C4-2B (cell line): ENCODE data around the gene CDC45.

Source experiments
- CTCF ChIP-seq: fragments of 450-650 bp; conservative IDR thresholded peaks from 2 replicates; pipeline ENCODE4 v1.5.1; 2017; ENCODE audit warnings: mild to moderate bottlenecking
- ZFX ChIP-seq: fragments of 450-650 bp; IDR thresholded peaks from 2 replicates; pipeline ENCODE4 v1.6.1; 2017

DNA sequence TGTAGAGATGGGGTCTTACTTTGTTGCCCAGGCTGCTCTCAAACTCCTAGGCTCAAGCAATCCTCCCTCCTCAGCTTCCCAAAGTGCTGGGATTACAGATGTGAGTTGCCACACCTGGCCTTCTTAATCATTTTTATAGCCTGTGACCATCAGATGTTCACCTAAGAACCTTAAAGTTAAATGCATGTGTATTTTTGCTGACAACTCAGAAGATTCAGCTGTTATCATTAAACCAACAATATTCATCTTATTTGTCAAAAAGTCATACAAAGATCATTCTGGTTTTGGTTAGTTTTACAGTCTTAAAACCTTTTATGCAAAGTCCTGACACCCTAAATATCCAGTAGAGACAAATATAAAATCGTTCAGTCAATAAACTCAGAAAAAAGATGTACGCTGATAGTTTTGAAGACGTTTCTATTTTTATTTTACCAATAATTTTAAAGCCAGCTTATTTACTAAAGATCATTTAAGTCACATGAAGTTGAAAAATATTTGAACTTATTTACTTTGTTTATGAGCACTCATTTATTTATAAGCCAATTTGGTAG lies 22.3 kb downstream of the CDC45 start:
- TF ChIP-seq CTCF, result no peak
- no peak for TF ChIP-seq ZFX
